ENCODE results near the gene DDX52. TPM values are rescaled to one million over a fixed set of nuclear protein-coding genes. Genes with fewer than 3 reads are reported as not detected.

DDX52 gene
- total and polyA plus RNA-seq, 12 donors: 7.8 to 18.0 (median 14.4) TPM

DNA sequence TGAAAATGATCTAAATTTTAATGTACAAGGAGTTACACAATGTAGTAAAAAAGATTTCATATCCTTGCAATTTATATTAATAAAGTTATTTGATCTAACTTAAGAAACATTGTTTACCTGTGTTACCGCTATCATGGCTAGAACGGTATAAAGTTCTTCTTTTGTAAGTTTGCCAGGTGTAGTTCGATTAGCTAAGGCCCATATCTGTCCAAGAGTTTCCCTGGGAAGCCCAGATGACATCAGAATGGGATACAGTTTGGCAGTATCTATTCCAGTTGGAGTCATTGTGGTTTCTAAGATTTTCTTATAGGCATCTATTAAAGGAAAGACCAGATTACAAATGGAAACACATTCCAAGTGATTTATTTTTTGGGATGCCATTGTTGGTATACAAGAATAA, 71.6 kb downstream of the DDX52 start:
- peaks cover 0 to 100% (median 63%) of the 10 kb centered on the region in 9 donors for H3K36me3 ChIP-seq

DNA sequence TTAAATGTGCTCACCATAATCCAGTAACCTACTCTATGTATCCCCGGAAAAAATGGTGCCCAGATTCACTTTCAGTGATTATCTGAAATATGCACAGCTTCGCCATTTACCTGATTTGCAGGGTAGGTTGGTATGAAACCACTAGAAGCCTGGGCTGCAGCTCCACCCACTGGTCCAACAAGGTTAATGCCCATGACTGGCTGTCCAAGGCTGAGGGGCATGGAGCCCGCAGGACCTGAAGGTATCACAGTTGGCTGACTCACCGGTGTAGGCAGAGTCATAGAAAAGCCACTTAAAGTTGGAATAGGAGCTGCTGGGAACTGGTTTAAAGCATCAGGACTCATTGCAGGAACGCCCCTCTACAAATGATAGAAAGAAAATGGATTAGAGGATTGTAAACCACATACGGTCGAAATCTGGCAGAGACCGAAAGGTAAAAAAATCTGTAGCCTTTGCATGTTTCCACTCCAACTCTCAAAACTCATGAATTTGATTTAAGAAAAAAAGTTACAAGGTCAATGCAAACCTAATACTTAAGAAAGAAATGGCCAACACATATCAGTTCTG, 72.6 kb downstream of the DDX52 start:
- H3K36me3 ChIP-seq: peaks cover 0 to 92% (median 63%) of the 10 kb centered on the region in 9 donors
- WGBS, 2 donors: 83 to 87% methylated on average over 8 of the region's 8 CpGs

More for the DNA sequence above, 71.6 kb downstream of the DDX52 start:
- WGBS, 2 donors: 82 to 89% methylated on average over 3 of the region's 3 CpGs
- no peaks in the 10 kb centered on the region for H3K27me3 ChIP-seq
- ATAC-seq: no peak
- intact Hi-C loops (cut with DNase I): no loop called here
- TF ChIP-seq, protein P1, sequence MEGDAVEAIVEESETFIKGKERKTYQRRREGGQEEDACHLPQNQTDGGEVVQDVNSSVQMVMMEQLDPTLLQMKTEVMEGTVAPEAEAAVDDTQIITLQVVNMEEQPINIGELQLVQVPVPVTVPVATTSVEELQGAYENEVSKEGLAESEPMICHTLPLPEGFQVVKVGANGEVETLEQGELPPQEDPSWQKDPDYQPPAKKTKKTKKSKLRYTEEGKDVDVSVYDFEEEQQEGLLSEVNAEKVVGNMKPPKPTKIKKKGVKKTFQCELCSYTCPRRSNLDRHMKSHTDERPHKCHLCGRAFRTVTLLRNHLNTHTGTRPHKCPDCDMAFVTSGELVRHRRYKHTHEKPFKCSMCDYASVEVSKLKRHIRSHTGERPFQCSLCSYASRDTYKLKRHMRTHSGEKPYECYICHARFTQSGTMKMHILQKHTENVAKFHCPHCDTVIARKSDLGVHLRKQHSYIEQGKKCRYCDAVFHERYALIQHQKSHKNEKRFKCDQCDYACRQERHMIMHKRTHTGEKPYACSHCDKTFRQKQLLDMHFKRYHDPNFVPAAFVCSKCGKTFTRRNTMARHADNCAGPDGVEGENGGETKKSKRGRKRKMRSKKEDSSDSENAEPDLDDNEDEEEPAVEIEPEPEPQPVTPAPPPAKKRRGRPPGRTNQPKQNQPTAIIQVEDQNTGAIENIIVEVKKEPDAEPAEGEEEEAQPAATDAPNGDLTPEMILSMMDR (IDR thresholded peaks at IDR 0.05): no peak
- H3K27ac ChIP-seq: no peak overlapping the region
- H3K4me3 ChIP-seq: no peak overlapping the region
- DNase-seq: no peak
- H3K4me1 ChIP-seq: no peaks in the 10 kb centered on the region
- H3K9me3 ChIP-seq: peaks cover 0 to 15% (median 5%) of the 10 kb centered on the region in 11 donors

DNA sequence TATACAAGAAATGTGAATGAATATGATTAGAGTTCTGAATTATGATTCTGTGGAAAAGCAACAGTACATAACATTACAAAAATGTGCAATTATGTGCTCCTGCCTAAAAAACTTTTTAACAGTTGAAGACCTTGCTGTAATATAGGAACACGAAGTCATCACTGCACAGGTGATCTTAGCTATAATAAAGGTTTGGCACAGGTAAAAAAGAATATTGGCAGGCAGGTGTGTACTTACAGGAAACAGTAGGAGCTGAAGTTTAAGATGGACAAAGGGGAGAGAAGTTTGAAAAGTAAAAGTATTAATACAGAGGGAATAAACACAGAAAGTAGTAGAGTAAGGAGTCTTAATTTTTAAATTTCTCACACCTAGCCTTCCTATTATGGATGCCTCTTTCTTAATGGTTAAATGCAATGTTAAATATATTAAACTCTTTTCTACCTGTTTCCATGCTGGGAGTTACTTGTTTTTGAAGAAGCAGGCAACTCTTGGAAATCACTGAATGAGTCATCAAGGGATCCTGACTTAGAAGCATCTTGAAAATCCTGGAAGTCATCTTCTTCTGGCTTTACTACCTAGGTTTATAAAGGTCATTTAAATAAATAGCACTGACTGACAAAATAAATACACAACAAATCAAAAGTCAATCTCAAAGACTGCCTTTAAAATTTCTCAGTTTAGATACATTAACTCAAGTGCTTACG, 74.7 kb downstream of the DDX52 start:
- TF ChIP-seq, protein P1 (IDR thresholded peaks at IDR 0.05): no peak
- Histone ChIP-seq H3K27ac (no peak overlapping the region), H3K4me1 (no peaks in the 10 kb centered on the region), H3K4me3 (no peak overlapping the region), H3K9me3 (no peaks in the 10 kb centered on the region), H3K27me3 (no peaks in the 10 kb centered on the region), H3K36me3 (peaks cover 0 to 89% (median 58%) of the 10 kb centered on the region in 9 donors)
- WGBS, 2 donors: 96 to 97% methylated on average over 2 of the region's 2 CpGs
- ATAC-seq (no peak), DNase-seq (no peak)
- intact Hi-C loops (cut with DNase I): no loop called here

More for the DNA sequence above, 72.6 kb downstream of the DDX52 start:
- ATAC-seq: peak in 6 of 8 donors; percentile 51 to 84 (median 72)
- H3K9me3 ChIP-seq: peaks cover 0 to 15% (median 5%) of the 10 kb centered on the region in 11 donors
- no peak overlapping the region for H3K4me3 ChIP-seq
- intact Hi-C loops (cut with DNase I): no loop called here
- TF ChIP-seq, protein P1 (IDR thresholded peaks at IDR 0.05): peak in 8 of 9 donors; percentile 18 to 62 (median 53)
- H3K4me1 ChIP-seq: no peaks in the 10 kb centered on the region
- H3K27ac ChIP-seq: no peak overlapping the region
- DNase-seq: peak; percentile 16 to 29
- H3K27me3 ChIP-seq: no peaks in the 10 kb centered on the region

DNA sequence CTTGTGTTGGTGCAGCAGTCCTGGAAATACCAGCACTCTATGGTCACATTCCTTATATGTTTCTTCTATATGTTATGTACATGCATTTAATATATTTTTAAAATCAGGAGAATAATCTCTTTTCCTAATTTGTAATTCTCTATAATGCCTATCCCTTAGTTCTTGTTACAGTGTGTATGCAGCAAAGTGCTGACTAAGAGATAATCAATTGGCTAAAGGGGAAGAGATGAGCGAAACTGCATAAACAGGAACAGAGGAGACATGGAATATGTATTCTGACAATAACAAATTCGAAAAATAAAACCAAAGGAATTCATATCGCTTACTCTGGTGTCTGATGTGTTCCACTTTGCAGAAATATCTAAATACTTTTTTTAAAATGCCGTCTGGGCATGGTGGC, 75.7 kb downstream of the DDX52 start:
- intact Hi-C loops (cut with DNase I): no loop called here
- peaks cover 0 to 89% (median 57%) of the 10 kb centered on the region in 9 donors for H3K36me3 ChIP-seq
- TF ChIP-seq, protein P1 (IDR thresholded peaks at IDR 0.05): no peak
- 92 to 95% methylated on average over 4 of the region's 4 CpGs for WGBS, 2 donors
- H3K9me3 ChIP-seq: no peaks in the 10 kb centered on the region
- ATAC-seq: no peak
- no peak overlapping the region for H3K4me3 ChIP-seq
- no peak overlapping the region for H3K27ac ChIP-seq
- no peak for DNase-seq
- H3K27me3 ChIP-seq: no peaks in the 10 kb centered on the region
- H3K4me1 ChIP-seq: no peaks in the 10 kb centered on the region

All from heart right ventricle (tissue), 16 donors.